Urinary bladder (tissue), 4 donors: Measurements from ENCODE around the gene ECHDC3. TPM values are rescaled to one million over a fixed set of nuclear protein-coding genes. Genes with fewer than 3 reads are reported as not detected.

Experiments used
- DNase-seq: peaks from one replicate; pipeline ENCODE4 v3.0.0-alpha.2; 2015; ENCODE audit errors: extremely low spot score
- H3K27ac ChIP-seq: one replicate; pipeline ENCODE4 v1.5.1; 2013; ENCODE audit warnings: low read depth, mild to moderate bottlenecking, moderate library complexity
- H3K36me3 ChIP-seq: one replicate; pipeline ENCODE4 v1.6.1; 2013; ENCODE audit warnings: mild to moderate bottlenecking, moderate library complexity; ENCODE audit not compliant: insufficient read depth
- H3K4me1 ChIP-seq: one replicate; pipeline ENCODE4 v1.6.1; 2013; ENCODE audit warnings: mild to moderate bottlenecking, moderate library complexity; ENCODE audit not compliant: insufficient read depth
- H3K4me3 ChIP-seq: one replicate; pipeline ENCODE4 v1.5.1; 2013; ENCODE audit warnings: low read depth, low read length
- WGBS: extraction: QIAGEN DNeasy Blood & Tissue Kit; methylation state at CpG from one replicate; pipeline ENCODE4 v1.1.7; 2013; 5-methylcytosine and 5-hydroxymethylcytosine counted together
- polyA plus RNA-seq: library from polyadenylated mRNA; stranded (reverse); fragments of 200-250 nt; gene quantifications from one replicate; pipeline ENCODE4 v1.2.3, GENCODE V29; 2013
- total RNA-seq: library from RNA; depleted of rRNA; stranded (reverse); fragments of >200 nt; gene quantifications from one replicate; pipeline ENCODE4 v1.2.3, GENCODE V29; 2014
- donor health status: healthy with polysubstance abuse.
- donor health status: healthy.

ECHDC3 gene
- total and polyA plus RNA-seq, 2 donors = 1.5 to 28.1 TPM

GRCh38 chr10:11746883-11747539, 4.8 kb downstream of the ECHDC3 start:
- Histone ChIP-seq H3K36me3 (no peaks in the 10 kb centered on the region), H3K27ac (peak overlapping the region; percentile 78), H3K4me1 (no peaks in the 10 kb centered on the region), H3K4me3 (no peak overlapping the region)
- 27% methylated on average over 13 of the region's 13 CpGs for whole genome bisulfite sequencing
- no peak for DNase-seq

GRCh38 chr10:11748866-11749265, 6.7 kb downstream of the ECHDC3 start:
- WGBS = 75% methylated on average over 5 of the region's 5 CpGs
- H3K4me3 ChIP-seq = no peak overlapping the region
- no peak for DNase-seq
- H3K27ac ChIP-seq = no peak overlapping the region
- no peaks in the 10 kb centered on the region for H3K4me1 ChIP-seq
- H3K36me3 ChIP-seq = no peaks in the 10 kb centered on the region

GRCh38 chr10:11750420-11750819, 8.2 kb downstream of the ECHDC3 start:
- no peaks in the 10 kb centered on the region for H3K36me3 ChIP-seq
- DNase-seq = no peak
- 96% methylated on average over 2 of the region's 2 CpGs for WGBS

GRCh38 chr10:11754173-11754572, 12.0 kb downstream of the ECHDC3 start:
- WGBS = 0% methylated on average over 1 of the region's 1 CpG
- no peaks in the 10 kb centered on the region for H3K4me1 ChIP-seq
- no peaks in the 10 kb centered on the region for H3K36me3 ChIP-seq
- H3K4me3 ChIP-seq = no peak overlapping the region
- DNase-seq = no peak
- H3K27ac ChIP-seq = no peak overlapping the region

More at GRCh38 chr10:11750420-11750819, 8.2 kb downstream of the ECHDC3 start:
- Histone ChIP-seq H3K27ac (no peak overlapping the region), H3K4me1 (no peaks in the 10 kb centered on the region), H3K4me3 (no peak overlapping the region)

GRCh38 chr10:11754620-11755019, 12.4 kb downstream of the ECHDC3 start:
- Histone ChIP-seq H3K27ac (peak overlapping the region; percentile 43), H3K4me3 (no peak overlapping the region), H3K36me3 (no peaks in the 10 kb centered on the region), H3K4me1 (no peaks in the 10 kb centered on the region)
- WGBS = 94% methylated on average over 4 of the region's 4 CpGs
- DNase-seq = no peak

- no peak overlapping the region for H3K4me3 ChIP-seq
- H3K4me1 ChIP-seq = no peaks in the 10 kb centered on the region
- H3K36me3 ChIP-seq = no peaks in the 10 kb centered on the region
- DNase-seq = no peak
- H3K27ac ChIP-seq = no peak overlapping the region
- WGBS = 95% methylated on average over 21 of the region's 21 CpGs
Measured at GRCh38 chr10:11755512-11756263, 13.5 kb downstream of the ECHDC3 start.

- H3K4me1 ChIP-seq = no peaks in the 10 kb centered on the region
- H3K4me3 ChIP-seq = no peak overlapping the region
- no peak for DNase-seq
- no peaks in the 10 kb centered on the region for H3K36me3 ChIP-seq
- 68% methylated on average over 11 of the region's 11 CpGs for WGBS
- H3K27ac ChIP-seq = peak overlapping the region; percentile 71
Measured at GRCh38 chr10:11756766-11757315, 14.7 kb downstream of the ECHDC3 start.

- 18% methylated on average over 3 of the region's 3 CpGs for WGBS
- Histone ChIP-seq H3K27ac (peak overlapping the region; percentile 71), H3K4me1 (no peaks in the 10 kb centered on the region), H3K36me3 (no peaks in the 10 kb centered on the region), H3K4me3 (no peak overlapping the region)
- peak; percentile 87 for DNase-seq
Measured at GRCh38 chr10:11757454-11757820, 15.3 kb downstream of the ECHDC3 start.

GRCh38 chr10:11757821-11758463, 15.8 kb downstream of the ECHDC3 start:
- Histone ChIP-seq H3K4me1 (no peaks in the 10 kb centered on the region), H3K36me3 (no peaks in the 10 kb centered on the region), H3K27ac (peak overlapping the region; percentile 48), H3K4me3 (no peak overlapping the region)
- DNase-seq = peak; percentile 79
- 17% methylated on average over 11 of the region's 11 CpGs for WGBS

GRCh38 chr10:11758527-11759236, 16.5 kb downstream of the ECHDC3 start:
- Histone ChIP-seq H3K27ac (no peak overlapping the region), H3K36me3 (no peaks in the 10 kb centered on the region), H3K4me3 (no peak overlapping the region), H3K4me1 (no peaks in the 10 kb centered on the region)
- no peak for DNase-seq
- 89% methylated on average over 13 of the region's 13 CpGs for WGBS

GRCh38 chr10:11759347-11759746, 17.2 kb downstream of the ECHDC3 start:
- WGBS = 89% methylated on average over 8 of the region's 8 CpGs
- H3K4me3 ChIP-seq = no peak overlapping the region
- no peak overlapping the region for H3K27ac ChIP-seq
- DNase-seq = no peak
- no peaks in the 10 kb centered on the region for H3K36me3 ChIP-seq
- H3K4me1 ChIP-seq = no peaks in the 10 kb centered on the region

GRCh38 chr10:11760151-11760550, 18.0 kb downstream of the ECHDC3 start:
- Histone ChIP-seq H3K4me1 (no peaks in the 10 kb centered on the region), H3K4me3 (no peak overlapping the region), H3K36me3 (no peaks in the 10 kb centered on the region), H3K27ac (no peak overlapping the region)
- no peak for DNase-seq
- WGBS = 95% methylated on average over 8 of the region's 8 CpGs

GRCh38 chr10:11760861-11761260, 18.7 kb downstream of the ECHDC3 start:
- H3K4me1 ChIP-seq = no peaks in the 10 kb centered on the region
- H3K36me3 ChIP-seq = no peaks in the 10 kb centered on the region
- WGBS = 75% methylated on average over 7 of the region's 7 CpGs
- no peak overlapping the region for H3K27ac ChIP-seq
- no peak for DNase-seq
- H3K4me3 ChIP-seq = no peak overlapping the region
